HG03175 (cell line): ENCODE data around the gene ZNF488.

ENCODE experiments used
- ATAC-seq: cut with Tn5 transposase; IDR thresholded peaks from one replicate; pipeline ENCODE4 v1.9.1; 2021; ENCODE audit warnings: mild to moderate bottlenecking, moderate library complexity; ENCODE audit not compliant: unreplicated experiment

ZNF488 gene

GRCh38 chr10:47383261-47384147, 589 bp downstream of the ZNF488 start:
- no peak for ATAC-seq

- ATAC-seq: no peak
Observed at GRCh38 chr10:47381427-47382379, 2.4 kb downstream of the ZNF488 start.

- no peak for ATAC-seq
Observed at GRCh38 chr10:47381103-47381395, 3.0 kb downstream of the ZNF488 start.

- ATAC-seq: no peak
Observed at GRCh38 chr10:47380341-47381102, 3.6 kb downstream of the ZNF488 start.

- no peak for ATAC-seq
Observed at GRCh38 chr10:47379901-47380300, 4.2 kb downstream of the ZNF488 start.

- no peak for ATAC-seq
Observed at GRCh38 chr10:47379445-47379785, 4.7 kb downstream of the ZNF488 start.

GRCh38 chr10:47378606-47379444, 5.3 kb downstream of the ZNF488 start:
- no peak for ATAC-seq

GRCh38 chr10:47378183-47378510, 5.9 kb downstream of the ZNF488 start:
- no peak for ATAC-seq

GRCh38 chr10:47376522-47377220, 7.4 kb downstream of the ZNF488 start:
- ATAC-seq: no peak

GRCh38 chr10:47374611-47375536, 9.2 kb downstream of the ZNF488 start:
- no peak for ATAC-seq

GRCh38 chr10:47372726-47373125, 11.4 kb downstream of the ZNF488 start:
- no peak for ATAC-seq

GRCh38 chr10:47371629-47372485, 12.2 kb downstream of the ZNF488 start:
- no peak for ATAC-seq

GRCh38 chr10:47370878-47371277, 13.2 kb downstream of the ZNF488 start:
- no peak for ATAC-seq

- ATAC-seq: no peak
Observed at GRCh38 chr10:47370015-47370767, 13.9 kb downstream of the ZNF488 start.

- no peak for ATAC-seq
Observed at GRCh38 chr10:47369251-47369894, 14.7 kb downstream of the ZNF488 start.

- no peak for ATAC-seq
Observed at GRCh38 chr10:47368431-47369180, 15.5 kb downstream of the ZNF488 start.
